Neural progenitor cell (in vitro differentiated cells): ENCODE results near the gene PRSS38.

ENCODE experiments used
- CTCF ChIP-seq: fragments of 200-600 bp; sonication (generic); IDR thresholded peaks from 2 replicates; pipeline ENCODE4 v1.5.1; 2017; ENCODE audit warnings: antibody characterized with exemption, mild to moderate bottlenecking
- EZH2 ChIP-seq: fragments of 200-600 bp; sonication (generic); IDR thresholded peaks from 2 replicates; pipeline ENCODE4 v1.6.1; 2017; ENCODE audit warnings: antibody characterized with exemption, mild to moderate bottlenecking, moderate library complexity

- no peak for TF ChIP-seq EZH2
- TF ChIP-seq CTCF = no peak
These were observed 6.9 kb upstream of the PRSS38 start for GRCh38 chr1:227808566-227808965.
